Measurements from ENCODE around the gene FOXD3. TPM values are rescaled to one million over a fixed set of nuclear protein-coding genes. Genes with fewer than 3 reads are reported as not detected.

The FOXD3 gene
- total and polyA plus RNA-seq, 7 donors: 0.31 to 5.0 (median 3.9) TPM; not detected in 2

DNA sequence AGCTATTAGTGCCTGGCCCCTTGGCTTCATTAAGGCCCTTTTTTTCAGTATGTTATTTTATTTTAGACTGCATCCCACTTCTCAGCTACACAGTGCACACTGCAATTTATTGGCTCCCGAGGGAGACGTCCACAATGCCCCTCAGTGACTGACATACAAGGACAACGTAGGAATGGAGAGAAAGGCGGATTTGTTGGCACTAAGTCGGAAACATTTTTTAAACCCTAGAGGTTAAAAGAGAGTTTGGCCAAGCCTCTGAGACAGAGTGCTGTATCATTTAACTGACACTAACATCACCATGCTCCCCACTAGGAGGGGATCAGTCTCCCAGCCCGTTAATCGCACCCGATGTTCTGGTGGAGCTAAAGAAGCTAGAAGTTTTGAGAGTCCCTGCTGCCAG lies 45.7 kb upstream of the FOXD3 start:
- H3K27me3 ChIP-seq: no peaks in the 10 kb centered on the region
- no peaks in the 10 kb centered on the region for H3K9me3 ChIP-seq
- H3K4me1 ChIP-seq: peaks cover 0 to 10% (median 2%) of the 10 kb centered on the region in 4 donors
- H3K4me3 ChIP-seq: no peak overlapping the region
- H3K36me3 ChIP-seq: no peaks in the 10 kb centered on the region
- H3K27ac ChIP-seq: no peak overlapping the region
- whole genome bisulfite sequencing, 2 donors: 73 to 85% methylated on average over 8 of the region's 8 CpGs
- no peak for DNase-seq
- intact Hi-C loops (cut with DNase I): no loop called here
- TF ChIP-seq EP300 (IDR thresholded peaks at IDR 0.05): no peak
- TF ChIP-seq, protein P1, sequence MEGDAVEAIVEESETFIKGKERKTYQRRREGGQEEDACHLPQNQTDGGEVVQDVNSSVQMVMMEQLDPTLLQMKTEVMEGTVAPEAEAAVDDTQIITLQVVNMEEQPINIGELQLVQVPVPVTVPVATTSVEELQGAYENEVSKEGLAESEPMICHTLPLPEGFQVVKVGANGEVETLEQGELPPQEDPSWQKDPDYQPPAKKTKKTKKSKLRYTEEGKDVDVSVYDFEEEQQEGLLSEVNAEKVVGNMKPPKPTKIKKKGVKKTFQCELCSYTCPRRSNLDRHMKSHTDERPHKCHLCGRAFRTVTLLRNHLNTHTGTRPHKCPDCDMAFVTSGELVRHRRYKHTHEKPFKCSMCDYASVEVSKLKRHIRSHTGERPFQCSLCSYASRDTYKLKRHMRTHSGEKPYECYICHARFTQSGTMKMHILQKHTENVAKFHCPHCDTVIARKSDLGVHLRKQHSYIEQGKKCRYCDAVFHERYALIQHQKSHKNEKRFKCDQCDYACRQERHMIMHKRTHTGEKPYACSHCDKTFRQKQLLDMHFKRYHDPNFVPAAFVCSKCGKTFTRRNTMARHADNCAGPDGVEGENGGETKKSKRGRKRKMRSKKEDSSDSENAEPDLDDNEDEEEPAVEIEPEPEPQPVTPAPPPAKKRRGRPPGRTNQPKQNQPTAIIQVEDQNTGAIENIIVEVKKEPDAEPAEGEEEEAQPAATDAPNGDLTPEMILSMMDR (IDR thresholded peaks at IDR 0.05): no peak
- TF ChIP-seq POLR2A (IDR thresholded peaks at IDR 0.05): no peak

DNA sequence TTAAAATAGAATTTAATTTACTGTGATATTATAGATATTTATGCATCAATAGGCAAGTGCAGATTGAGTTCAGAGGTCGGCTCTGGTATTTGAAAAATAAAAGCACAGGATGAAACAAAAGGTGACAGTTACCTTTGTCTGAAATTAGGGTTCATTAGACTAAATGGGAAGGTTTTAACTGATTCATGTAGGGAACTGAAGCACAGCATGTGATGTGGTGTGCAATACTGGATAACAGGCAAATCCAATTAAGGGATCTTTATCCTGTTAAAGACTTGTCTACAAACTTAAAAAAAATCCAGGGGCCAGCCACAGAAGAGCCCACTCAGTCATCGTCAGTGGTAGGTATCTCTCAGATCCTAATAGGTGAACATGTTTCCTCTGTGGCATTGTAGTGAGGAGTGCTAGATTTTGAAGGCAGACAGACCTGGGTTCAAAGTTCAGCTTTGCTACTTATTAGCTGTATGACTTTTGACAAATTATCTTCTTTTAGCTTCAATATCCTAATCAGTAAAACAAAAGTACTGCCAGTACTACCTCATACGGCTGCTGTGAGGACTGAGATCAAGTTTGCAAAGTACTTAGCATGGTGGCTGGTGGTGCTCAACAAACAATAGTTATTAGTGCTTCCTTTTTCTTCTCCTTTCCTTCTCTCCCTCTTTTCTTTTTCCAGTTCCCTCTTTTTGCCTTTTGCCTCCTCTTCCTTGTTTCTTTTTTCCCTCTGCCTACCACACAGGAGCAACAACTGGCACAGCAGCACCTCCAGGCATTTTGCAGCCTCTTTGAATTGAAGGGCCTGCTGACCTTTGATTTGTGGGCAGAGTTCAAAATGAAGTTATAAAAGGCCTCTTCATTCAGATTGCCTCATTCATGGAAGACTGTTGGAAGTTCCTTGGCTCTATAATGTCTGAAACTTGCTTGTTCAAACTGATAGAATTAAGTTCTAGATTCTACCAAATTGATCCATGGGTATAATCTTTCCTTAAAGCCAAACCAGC lies 44.9 kb upstream of the FOXD3 start:
- Histone ChIP-seq H3K36me3 (no peaks in the 10 kb centered on the region), H3K27me3 (no peaks in the 10 kb centered on the region), H3K9me3 (no peaks in the 10 kb centered on the region), H3K4me3 (no peak overlapping the region), H3K27ac (no peak overlapping the region), H3K4me1 (peaks cover 0 to 10% (median 2%) of the 10 kb centered on the region in 4 donors)
- intact Hi-C loops (cut with DNase I): no loop called here
- no peak for DNase-seq
- TF ChIP-seq, protein P1 (IDR thresholded peaks at IDR 0.05): no peak
- TF ChIP-seq POLR2A (IDR thresholded peaks at IDR 0.05) (no peak), POLR2AphosphoS5 (IDR thresholded peaks at IDR 0.05) (no peak), EP300 (IDR thresholded peaks at IDR 0.05) (no peak)
- 67 to 84% methylated on average over 3 of the region's 3 CpGs for WGBS, 2 donors

DNA sequence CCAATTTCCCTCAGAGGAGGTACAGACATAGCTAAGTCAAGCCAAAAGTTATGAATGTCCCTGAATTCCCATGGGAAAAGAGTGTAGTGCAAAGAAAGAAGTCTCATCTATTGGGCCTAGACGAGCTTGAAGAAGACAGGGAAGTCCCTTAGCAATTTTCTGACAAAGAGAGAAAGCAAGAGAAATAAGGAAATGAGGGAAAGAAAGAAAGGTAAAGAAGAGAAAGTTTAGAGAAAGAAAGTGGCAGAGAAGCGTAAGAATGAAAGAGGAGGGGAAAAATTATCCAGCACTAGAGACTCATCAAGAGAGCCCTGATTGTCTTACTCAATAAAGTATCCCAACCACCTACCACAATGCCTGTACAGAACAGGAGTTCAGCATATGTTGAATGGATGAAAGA lies 40.6 kb upstream of the FOXD3 start:
- Histone ChIP-seq H3K9me3 (no peaks in the 10 kb centered on the region), H3K4me1 (no peaks in the 10 kb centered on the region), H3K36me3 (no peaks in the 10 kb centered on the region), H3K4me3 (no peak overlapping the region), H3K27me3 (no peaks in the 10 kb centered on the region), H3K27ac (no peak overlapping the region)
- DNase-seq: no peak
- 87 to 91% methylated on average over 2 of the region's 2 CpGs for WGBS, 2 donors
- intact Hi-C loops (cut with DNase I): no loop called here
- TF ChIP-seq EP300 (IDR thresholded peaks at IDR 0.05) (no peak), POLR2A (IDR thresholded peaks at IDR 0.05) (no peak), POLR2AphosphoS5 (IDR thresholded peaks at IDR 0.05) (no peak)
- TF ChIP-seq, protein P1 (IDR thresholded peaks at IDR 0.05): no peak

DNA sequence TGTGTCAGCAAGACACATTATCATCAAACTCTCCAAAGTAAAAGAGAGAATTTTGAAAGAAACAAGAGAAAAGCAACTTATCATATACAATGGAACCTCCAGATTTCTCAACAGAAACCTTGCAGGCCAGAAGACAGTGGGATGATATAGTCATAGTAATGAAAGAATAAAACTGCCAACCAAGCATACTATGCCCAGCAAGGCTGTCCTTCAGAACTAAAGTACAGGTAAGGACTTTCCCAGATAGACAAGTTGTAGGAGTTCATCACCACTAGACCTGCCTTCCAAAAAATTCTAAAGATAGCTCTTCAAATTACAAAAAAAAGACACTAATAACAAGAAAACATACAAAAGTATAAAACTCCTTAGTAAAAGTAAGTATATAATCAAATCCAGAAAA lies 33.2 kb upstream of the FOXD3 start:
- Histone ChIP-seq H3K27me3 (no peaks in the 10 kb centered on the region), H3K4me1 (no peaks in the 10 kb centered on the region), H3K4me3 (no peak overlapping the region), H3K27ac (no peak overlapping the region), H3K36me3 (no peaks in the 10 kb centered on the region), H3K9me3 (peaks cover 0 to 9% (median 4%) of the 10 kb centered on the region in 4 donors)
- TF ChIP-seq POLR2A (IDR thresholded peaks at IDR 0.05) (no peak), EP300 (IDR thresholded peaks at IDR 0.05) (no peak)
- intact Hi-C loops (cut with DNase I): no loop called here
- no peak for DNase-seq

DNA sequence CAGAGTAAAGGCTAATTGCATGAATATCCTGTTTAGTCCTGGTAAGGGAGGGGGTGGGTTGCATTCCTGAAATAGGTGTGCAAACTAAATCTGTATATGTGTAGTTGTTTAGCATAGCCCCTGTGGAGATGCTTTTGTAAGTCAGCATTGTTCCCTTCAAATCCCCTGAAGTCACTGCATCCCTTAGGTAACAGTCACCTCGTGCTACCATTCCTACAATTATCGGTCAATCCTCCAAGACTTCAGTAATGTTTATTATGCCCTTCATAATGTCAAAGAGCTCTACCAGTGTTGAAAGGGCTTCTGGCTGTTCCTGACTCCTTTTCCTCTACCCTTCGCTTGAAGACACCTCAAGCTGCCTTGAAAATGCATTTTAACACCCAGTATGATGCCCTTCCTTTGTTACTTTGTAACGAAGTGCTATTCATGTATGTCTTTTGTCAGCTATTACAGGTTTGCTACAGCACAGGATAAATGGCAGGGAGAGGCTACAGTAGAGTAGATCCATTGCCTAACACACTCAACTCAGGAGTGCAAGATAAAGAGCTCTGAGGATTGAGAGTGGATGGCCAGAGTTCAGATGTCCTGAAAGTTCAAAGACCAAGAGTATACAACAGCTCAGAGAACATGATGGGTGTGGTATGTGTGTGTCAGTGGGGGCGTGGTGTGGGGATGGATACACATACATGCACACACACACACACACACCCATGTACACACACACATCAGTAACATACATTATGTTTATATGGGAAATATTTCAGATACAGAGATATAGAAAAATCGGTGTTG lies 27.4 kb upstream of the FOXD3 start:
- Histone ChIP-seq H3K27ac (no peak overlapping the region), H3K4me1 (no peaks in the 10 kb centered on the region), H3K27me3 (no peaks in the 10 kb centered on the region), H3K4me3 (no peak overlapping the region), H3K36me3 (no peaks in the 10 kb centered on the region), H3K9me3 (no peaks in the 10 kb centered on the region)
- TF ChIP-seq, protein P1 (IDR thresholded peaks at IDR 0.05): no peak
- TF ChIP-seq POLR2AphosphoS5 (IDR thresholded peaks at IDR 0.05) (no peak), POLR2A (IDR thresholded peaks at IDR 0.05) (no peak), EP300 (IDR thresholded peaks at IDR 0.05) (no peak)
- DNase-seq: no peak
- WGBS, 2 donors: 34 to 40% methylated on average over 6 of the region's 6 CpGs
- intact Hi-C loops (cut with DNase I): no loop called here
